Osteocyte (in vitro differentiated cells): ENCODE data around the gene APOBEC3G. TPM values are rescaled to one million over a fixed set of nuclear protein-coding genes. Genes with fewer than 3 reads are reported as not detected.

Experiments
- DNase-seq: peaks from one replicate; pipeline ENCODE4 v3.0.0; 2021; ENCODE audit warnings: mixed read lengths; ENCODE audit not compliant: unreplicated experiment; ENCODE audit errors: extremely low spot score
- H3K27ac Mint-ChIP-seq: one replicate; pipeline ENCODE4 v1.8.0; 2021; ENCODE audit warnings: mild to moderate bottlenecking, mixed read lengths; ENCODE audit not compliant: unreplicated experiment
- H3K27me3 Mint-ChIP-seq: one replicate; pipeline ENCODE4 v1.8.0; 2021; ENCODE audit warnings: mixed read lengths; ENCODE audit not compliant: unreplicated experiment
- H3K36me3 Mint-ChIP-seq: one replicate; pipeline ENCODE4 v1.8.0; 2021; ENCODE audit warnings: mixed read lengths; ENCODE audit not compliant: unreplicated experiment
- H3K4me1 Mint-ChIP-seq: one replicate; pipeline ENCODE4 v1.8.0; 2021; ENCODE audit warnings: mixed read lengths; ENCODE audit not compliant: unreplicated experiment
- H3K4me3 Mint-ChIP-seq: one replicate; pipeline ENCODE4 v1.8.0; 2021; ENCODE audit warnings: mild to moderate bottlenecking, moderate library complexity, mixed read lengths; ENCODE audit not compliant: unreplicated experiment
- H3K9me3 Mint-ChIP-seq: one replicate; pipeline ENCODE4 v1.8.0; 2021; ENCODE audit warnings: mixed read lengths; ENCODE audit not compliant: unreplicated experiment
- CTCF ChIP-seq: fragments of 200-600 bp; sonication (generic); IDR thresholded peaks from 2 replicates; pipeline ENCODE4 v1.5.0; 2021; ENCODE audit warnings: antibody characterized with exemption, mild to moderate bottlenecking, moderate library complexity
- total RNA-seq: library from RNA; stranded (reverse); gene quantifications from 2 replicates; pipeline ENCODE4 v1.2.1, GENCODE V29; 2021

APOBEC3G gene
- total RNA-seq, 1 donor from 2014 or later: 2.7 TPM

GRCh38 chr22:39106326-39106725 is 29.3 kb downstream of the APOBEC3G start:
- H3K4me1 Mint-ChIP-seq: peaks cover 2% of the 10 kb centered on the region
- H3K4me3 Mint-ChIP-seq: no peak overlapping the region
- peaks cover 12% of the 10 kb centered on the region for H3K27me3 Mint-ChIP-seq
- no peak overlapping the region for H3K27ac Mint-ChIP-seq
- H3K36me3 Mint-ChIP-seq: no peaks in the 10 kb centered on the region
- DNase-seq: no peak
- no peak for TF ChIP-seq CTCF
- no peaks in the 10 kb centered on the region for H3K9me3 Mint-ChIP-seq

DNA sequence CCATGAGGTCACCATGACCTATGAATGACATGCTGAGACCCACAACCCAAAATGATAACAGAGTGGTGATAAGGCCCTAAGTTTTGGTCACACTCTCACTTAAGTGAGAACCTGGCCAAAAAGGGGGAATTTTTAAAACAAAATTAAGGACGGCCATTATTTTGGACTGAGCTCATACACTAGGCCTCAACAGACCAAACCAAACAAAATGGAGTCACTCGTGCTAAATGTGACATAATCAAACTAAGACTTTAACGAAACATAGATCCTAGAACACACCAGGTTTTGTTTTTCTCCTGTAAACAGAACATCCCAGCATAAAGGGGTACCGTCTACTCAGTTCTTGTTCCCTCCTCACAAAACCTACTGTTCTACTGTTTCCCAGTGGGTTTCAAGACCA is 31.4 kb downstream of the APOBEC3G start:
- no peak overlapping the region for H3K27ac Mint-ChIP-seq
- H3K9me3 Mint-ChIP-seq: no peaks in the 10 kb centered on the region
- H3K36me3 Mint-ChIP-seq: no peaks in the 10 kb centered on the region
- no peak overlapping the region for H3K4me3 Mint-ChIP-seq
- no peak for TF ChIP-seq CTCF
- H3K27me3 Mint-ChIP-seq: peaks cover 17% of the 10 kb centered on the region
- H3K4me1 Mint-ChIP-seq: peaks cover 2% of the 10 kb centered on the region
- DNase-seq: no peak

- Mint-ChIP-seq H3K9me3 (no peaks in the 10 kb centered on the region), H3K36me3 (no peaks in the 10 kb centered on the region)
- TF ChIP-seq CTCF: no peak
These were observed 32.3 kb downstream of the APOBEC3G start for GRCh38 chr22:39109361-39109760.

GRCh38 chr22:39110631-39111561 is 33.8 kb downstream of the APOBEC3G start:
- Mint-ChIP-seq H3K4me3 (no peak overlapping the region), H3K27ac (no peak overlapping the region), H3K36me3 (no peaks in the 10 kb centered on the region)

More at GRCh38 chr22:39109361-39109760, 32.3 kb downstream of the APOBEC3G start:
- no peak for DNase-seq
- no peak overlapping the region for H3K27ac Mint-ChIP-seq
- H3K27me3 Mint-ChIP-seq: peaks cover 25% of the 10 kb centered on the region
- peaks cover 2% of the 10 kb centered on the region for H3K4me1 Mint-ChIP-seq
- H3K4me3 Mint-ChIP-seq: no peak overlapping the region

More at GRCh38 chr22:39110631-39111561, 33.8 kb downstream of the APOBEC3G start:
- DNase-seq: no peak
- H3K9me3 Mint-ChIP-seq: no peaks in the 10 kb centered on the region
- TF ChIP-seq CTCF: no peak
- no peaks in the 10 kb centered on the region for H3K4me1 Mint-ChIP-seq
- H3K27me3 Mint-ChIP-seq: peaks cover 40% of the 10 kb centered on the region
